Activated CD8-positive, alpha-beta T cell treated with anti-CD3 and anti-CD28 coated beads for 36 hours (primary cell): Measurements from ENCODE around the gene CACNG5. TPM values are rescaled to one million over a fixed set of nuclear protein-coding genes. Genes with fewer than 3 reads are reported as not detected.

ENCODE experiments used
- ATAC-seq: fragments of 200-7000 bp; cut with Tn5 transposase; one replicate; pipeline ENCODE4 v1.10.0; 2021; ENCODE audit warnings: mild to moderate bottlenecking, moderate library complexity
- CTCF ChIA-PET: fragments of 350-600 bp; sonication (Branson Sonifier 250); formaldehyde crosslinking; loops from one replicate; lab custom pipeline; 2021; ENCODE audit warnings: antibody characterized with exemption; lab: Charles Lee
- POLR2A ChIA-PET: fragments of 350-600 bp; sonication (Branson Sonifier 250); formaldehyde crosslinking; loops from one replicate; lab custom pipeline; 2021; ENCODE audit warnings: antibody characterized with exemption; lab: Charles Lee
- DNase-seq: peaks from one replicate; pipeline ENCODE4 v3.0.0-alpha.2; 2020
- H3K27ac Mint-ChIP-seq: one replicate; pipeline ENCODE4 v1.8.0; 2021; ENCODE audit warnings: mild to moderate bottlenecking, mixed read lengths
- H3K27me3 Mint-ChIP-seq: one replicate; pipeline ENCODE4 v1.8.0; 2021; ENCODE audit warnings: mixed read lengths
- H3K36me3 Mint-ChIP-seq: one replicate; pipeline ENCODE4 v1.8.0; 2021; ENCODE audit warnings: low read depth, mixed read lengths
- H3K4me1 Mint-ChIP-seq: one replicate; pipeline ENCODE4 v1.8.0; 2021; ENCODE audit warnings: low read depth, mixed read lengths
- H3K4me3 Mint-ChIP-seq: one replicate; pipeline ENCODE4 v1.8.0; 2021; ENCODE audit warnings: mild to moderate bottlenecking, moderate library complexity, mixed read lengths
- H3K9me3 Mint-ChIP-seq: one replicate; pipeline ENCODE4 v1.8.0; 2021; ENCODE audit warnings: mixed read lengths
- intact Hi-C: fragments of 100-400 bp; cut with micrococcal nuclease; formaldehyde crosslinking; loops from one replicate; pipeline ENCODE4 v1.10.0; 2022
- total RNA-seq, 2 experiments: library from RNA; stranded (reverse); gene quantifications; one replicate each; pipeline ENCODE4 v1.2.3, GENCODE V29; 2021
- TF ChIP-seq, protein P1 (sequence below): fragments of 200-600 bp; IDR thresholded peaks from one replicate; pipeline ENCODE4 v1.8.0; 2022; ENCODE audit warnings: antibody characterized with exemption, mild to moderate bottlenecking

Gene CACNG5
- total RNA-seq, 2 experiments from 2014 or later = not detected

DNA sequence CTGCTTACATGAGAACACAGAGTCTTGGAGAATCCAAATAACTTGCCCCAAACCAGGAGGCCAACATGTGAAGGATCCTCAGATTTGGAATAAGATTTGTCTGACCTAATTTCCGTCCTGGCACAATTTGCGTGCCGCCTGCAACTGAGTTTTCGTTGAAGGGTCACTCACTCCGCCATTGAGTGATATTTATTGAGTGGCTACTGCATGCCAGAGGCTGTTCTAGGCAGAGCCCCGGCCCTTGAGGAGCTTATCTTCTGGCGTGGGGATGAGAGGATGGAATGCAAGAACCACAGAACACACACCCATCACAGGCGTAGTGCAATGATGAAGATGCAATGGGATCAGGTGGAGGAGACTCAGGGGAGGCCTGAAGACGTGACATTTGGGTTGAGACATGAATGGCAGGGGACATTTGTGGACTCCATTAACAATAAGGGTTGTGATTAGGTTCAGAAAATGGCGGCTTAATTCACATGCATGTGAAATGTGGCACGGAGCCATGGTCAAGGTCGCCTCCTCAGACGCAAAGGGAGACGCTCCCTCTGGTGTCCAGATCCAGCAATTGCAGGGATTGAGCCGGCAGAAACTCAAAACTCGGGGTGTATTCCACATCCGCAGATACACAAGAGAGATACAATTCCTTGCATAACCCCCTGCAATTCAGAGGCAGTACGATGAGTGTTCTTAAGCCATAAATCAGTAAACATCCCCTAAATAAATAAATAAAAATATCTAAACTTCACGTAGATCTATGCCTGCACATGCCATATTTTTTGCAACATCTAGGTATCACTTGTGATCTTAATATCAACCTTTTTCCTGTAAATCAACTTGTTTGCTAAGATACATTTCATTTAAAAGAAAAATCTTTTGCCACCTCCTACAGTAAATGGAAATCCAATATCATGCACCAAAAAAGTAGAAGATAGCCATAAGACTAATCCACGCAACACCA, 71.7 kb downstream of the CACNG5 start:
- ChIA-PET POLR2A (interaction anchor here (0.7 kb wide), 1 partner anchor 14 kb away, joined by 3 read pairs; no protein-coding TSS in a partner anchor), CTCF (interaction anchor here (0.6 to 1.5 kb wide), 5 partner anchors 51 to 705 kb away, joined by 3 to 4 read pairs (median 3); no protein-coding TSS in a partner anchor)
- ATAC-seq (peak; percentile 86), DNase-seq (peak; percentile 84)
- peak overlapping the region; percentile 9 for H3K27ac Mint-ChIP-seq
- H3K9me3 Mint-ChIP-seq = no peaks in the 10 kb centered on the region
- no peak overlapping the region for H3K4me3 Mint-ChIP-seq
- TF ChIP-seq, protein P1, sequence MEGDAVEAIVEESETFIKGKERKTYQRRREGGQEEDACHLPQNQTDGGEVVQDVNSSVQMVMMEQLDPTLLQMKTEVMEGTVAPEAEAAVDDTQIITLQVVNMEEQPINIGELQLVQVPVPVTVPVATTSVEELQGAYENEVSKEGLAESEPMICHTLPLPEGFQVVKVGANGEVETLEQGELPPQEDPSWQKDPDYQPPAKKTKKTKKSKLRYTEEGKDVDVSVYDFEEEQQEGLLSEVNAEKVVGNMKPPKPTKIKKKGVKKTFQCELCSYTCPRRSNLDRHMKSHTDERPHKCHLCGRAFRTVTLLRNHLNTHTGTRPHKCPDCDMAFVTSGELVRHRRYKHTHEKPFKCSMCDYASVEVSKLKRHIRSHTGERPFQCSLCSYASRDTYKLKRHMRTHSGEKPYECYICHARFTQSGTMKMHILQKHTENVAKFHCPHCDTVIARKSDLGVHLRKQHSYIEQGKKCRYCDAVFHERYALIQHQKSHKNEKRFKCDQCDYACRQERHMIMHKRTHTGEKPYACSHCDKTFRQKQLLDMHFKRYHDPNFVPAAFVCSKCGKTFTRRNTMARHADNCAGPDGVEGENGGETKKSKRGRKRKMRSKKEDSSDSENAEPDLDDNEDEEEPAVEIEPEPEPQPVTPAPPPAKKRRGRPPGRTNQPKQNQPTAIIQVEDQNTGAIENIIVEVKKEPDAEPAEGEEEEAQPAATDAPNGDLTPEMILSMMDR = peak; percentile 94
- H3K36me3 Mint-ChIP-seq = no peaks in the 10 kb centered on the region
- intact Hi-C loops = loop anchor here (5.0 kb wide), 2 partner anchors 179 to 704 kb away; no protein-coding TSS in a partner anchor
- H3K27me3 Mint-ChIP-seq = peaks cover 3% of the 10 kb centered on the region
- H3K4me1 Mint-ChIP-seq = peaks cover 6% of the 10 kb centered on the region

DNA sequence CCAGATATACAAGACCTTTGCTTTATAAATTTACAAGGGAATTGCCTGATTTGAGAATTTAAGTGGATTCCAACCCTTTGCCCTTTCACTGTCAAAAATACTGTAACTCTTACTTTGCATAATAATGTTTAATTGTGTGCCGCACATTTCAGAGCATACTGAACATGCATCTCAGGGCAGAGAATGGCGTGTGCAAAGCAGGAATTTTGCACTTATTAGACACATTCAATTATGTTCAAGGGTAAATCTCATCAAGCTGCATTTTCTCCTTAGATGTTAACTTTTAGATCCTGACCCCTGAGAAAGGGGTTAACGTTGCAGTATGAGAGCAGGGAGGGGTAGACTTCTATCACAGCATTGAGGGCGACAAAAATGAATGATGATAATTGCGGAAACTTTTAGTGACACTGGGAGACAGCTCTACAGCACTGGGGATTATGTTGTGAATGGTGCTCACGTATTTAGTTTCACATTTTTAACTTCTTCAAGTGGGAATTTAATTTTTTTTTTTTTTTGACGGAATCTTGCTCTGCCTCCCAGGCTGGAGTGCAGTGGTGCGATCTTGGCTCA, 75.0 kb downstream of the CACNG5 start:
- POLR2A ChIA-PET = interaction anchor here (1.5 kb wide), 1 partner anchor 30 kb away, joined by 3 read pairs; no protein-coding TSS in a partner anchor
- intact Hi-C loops = loop anchor here (5.0 kb wide), 2 partner anchors 183 to 708 kb away; no protein-coding TSS in a partner anchor

DNA sequence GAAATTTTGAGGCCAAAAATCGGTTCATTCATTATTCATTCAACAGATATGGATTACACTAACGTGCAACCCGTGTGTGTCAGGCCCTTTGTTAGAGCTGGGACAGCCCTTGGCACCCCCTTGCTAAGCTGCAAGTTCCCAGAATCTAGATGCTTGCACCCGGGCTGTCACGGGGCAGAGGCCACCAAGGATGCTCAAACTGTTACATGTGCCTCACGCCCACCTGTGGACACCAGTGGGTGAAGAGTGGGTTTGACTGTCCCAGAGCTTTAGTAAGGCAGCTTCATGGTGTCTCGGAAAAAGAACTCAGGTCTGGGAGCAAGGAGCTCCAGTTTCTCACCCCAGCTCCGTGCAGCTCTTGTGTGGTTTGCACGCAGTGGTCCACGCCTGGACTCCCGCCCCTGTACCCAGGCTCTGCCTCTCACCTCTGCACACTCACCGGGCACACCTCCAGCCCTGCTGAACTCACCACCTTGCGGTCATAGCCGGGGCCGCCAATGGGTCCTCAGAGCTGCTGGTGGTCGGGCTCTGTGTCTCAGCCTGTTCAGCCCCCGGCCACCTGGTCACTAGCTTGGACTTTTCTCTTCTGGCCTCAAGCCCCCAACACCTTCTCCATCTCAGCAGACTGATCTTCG, 75.9 kb downstream of the CACNG5 start:
- TF ChIP-seq, protein P1 = no peak
- Mint-ChIP-seq H3K4me1 (peaks cover 6% of the 10 kb centered on the region), H3K4me3 (no peak overlapping the region), H3K27me3 (peaks cover 7% of the 10 kb centered on the region), H3K27ac (no peak overlapping the region), H3K36me3 (no peaks in the 10 kb centered on the region), H3K9me3 (no peaks in the 10 kb centered on the region)
- ChIA-PET POLR2A (no interaction called here), CTCF (no interaction called here)
- intact Hi-C loops = no loop called here
- DNase-seq (no peak), ATAC-seq (no peak)

More for the DNA sequence above, 75.0 kb downstream of the CACNG5 start:
- H3K9me3 Mint-ChIP-seq = no peaks in the 10 kb centered on the region
- H3K27me3 Mint-ChIP-seq = peaks cover 6% of the 10 kb centered on the region
- ATAC-seq (no peak), DNase-seq (no peak)
- no peak overlapping the region for H3K27ac Mint-ChIP-seq
- TF ChIP-seq, protein P1 = no peak
- no peaks in the 10 kb centered on the region for H3K36me3 Mint-ChIP-seq
- CTCF ChIA-PET = interaction anchor here (1.1 kb wide), 1 partner anchor 195 kb away, joined by 3 read pairs; no protein-coding TSS in a partner anchor
- H3K4me3 Mint-ChIP-seq = no peak overlapping the region
- H3K4me1 Mint-ChIP-seq = peaks cover 6% of the 10 kb centered on the region

DNA sequence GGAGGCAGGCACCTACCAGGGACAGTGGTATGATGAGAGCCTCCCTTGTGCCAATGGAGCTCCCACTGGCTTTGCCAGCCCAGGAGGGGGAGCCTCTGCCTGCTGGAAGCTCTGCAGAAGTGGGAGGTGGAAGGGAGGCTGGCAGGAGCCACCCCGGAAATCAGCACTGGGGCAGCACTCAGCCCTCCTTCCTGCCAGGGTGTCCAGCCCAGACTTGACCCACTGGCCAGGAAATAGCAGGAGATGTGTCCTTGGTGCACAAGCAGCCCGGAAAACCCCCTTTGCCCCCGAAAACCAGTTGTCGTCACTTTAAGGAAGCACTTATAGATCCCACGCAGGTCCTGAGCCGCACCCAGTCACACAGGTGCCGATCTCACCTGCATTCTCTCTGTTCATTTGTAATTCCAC, 80.3 kb downstream of the CACNG5 start:
- DNase-seq = no peak
- peaks cover 8% of the 10 kb centered on the region for H3K27me3 Mint-ChIP-seq
- no peak for ATAC-seq

More for the DNA sequence above, 80.3 kb downstream of the CACNG5 start:
- TF ChIP-seq, protein P1 = no peak
- POLR2A ChIA-PET = no interaction called here
- H3K9me3 Mint-ChIP-seq = no peaks in the 10 kb centered on the region
- H3K4me3 Mint-ChIP-seq = no peak overlapping the region
- intact Hi-C loops = no loop called here
- CTCF ChIA-PET = interaction anchor here (1.6 kb wide), 1 partner anchor 379 kb away, joined by 3 read pairs; no protein-coding TSS in a partner anchor
- H3K4me1 Mint-ChIP-seq = no peaks in the 10 kb centered on the region
- H3K36me3 Mint-ChIP-seq = no peaks in the 10 kb centered on the region
- no peak overlapping the region for H3K27ac Mint-ChIP-seq
